Muscle layer of colon (tissue), 2 donors: ENCODE measurements around the gene ALG5.

Source experiments
- H3K27ac ChIP-seq: one replicate; pipeline ENCODE4 v1.7.0; 2013; ENCODE audit warnings: low read depth, mild to moderate bottlenecking, low read length, moderate library complexity
- H3K27me3 ChIP-seq, 2 donors: one replicate each; pipeline ENCODE4 v1.7.0; 2013; ENCODE audit warnings: low read length in 2 of 2, mild to moderate bottlenecking in 2 of 2; ENCODE audit not compliant: insufficient read depth in 2 of 2, control insufficient read depth in 1 of 2
- H3K36me3 ChIP-seq: one replicate; pipeline ENCODE4 v1.7.0; 2013; ENCODE audit warnings: mild to moderate bottlenecking, low read length; ENCODE audit not compliant: insufficient read depth
- H3K4me1 ChIP-seq: one replicate; pipeline ENCODE4 v1.7.0; 2013; ENCODE audit warnings: mild to moderate bottlenecking, low read length; ENCODE audit not compliant: insufficient read depth
- H3K4me3 ChIP-seq, 2 donors: one replicate each; pipeline ENCODE4 v1.7.0; 2013; ENCODE audit warnings: low read length in 2 of 2, low read depth in 1 of 2, mild to moderate bottlenecking in 1 of 2, moderate library complexity in 1 of 2
- H3K9ac ChIP-seq: one replicate; pipeline ENCODE4 v1.7.0; 2013; ENCODE audit warnings: low read length
- H3K9me3 ChIP-seq: one replicate; pipeline ENCODE4 v1.7.0; 2013; ENCODE audit warnings: mild to moderate bottlenecking, low read length
- donor health status: abdominal sarcoma.
- donor health status: Adenocarcinoma of cecum.

The ALG5 gene

DNA sequence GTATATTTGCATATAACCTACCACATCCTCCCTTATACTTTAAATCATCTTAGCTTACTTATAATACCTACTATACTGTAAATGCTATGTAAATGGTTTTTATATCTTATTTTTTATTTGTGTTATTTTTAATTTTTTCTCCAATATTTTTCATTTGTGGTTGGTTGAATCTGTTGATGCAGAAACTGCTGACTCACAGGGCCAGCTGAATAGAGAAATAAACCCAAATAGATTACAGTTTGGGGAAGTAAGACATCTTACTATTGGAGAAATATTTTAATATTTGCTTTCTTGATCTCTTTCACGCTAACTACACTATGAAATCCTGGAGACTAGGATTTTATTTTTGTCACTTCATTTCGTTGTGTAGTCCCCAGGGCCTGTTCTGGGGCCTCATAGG, 86.2 kb downstream of the ALG5 start:
- Histone ChIP-seq H3K27ac (no peak overlapping the region), H3K4me1 (peaks cover 21% of the 10 kb centered on the region), H3K9me3 (no peaks in the 10 kb centered on the region), H3K4me3 (no peak overlapping the region), H3K9ac (no peak overlapping the region), H3K27me3 (no peaks in the 10 kb centered on the region), H3K36me3 (no peaks in the 10 kb centered on the region)

DNA sequence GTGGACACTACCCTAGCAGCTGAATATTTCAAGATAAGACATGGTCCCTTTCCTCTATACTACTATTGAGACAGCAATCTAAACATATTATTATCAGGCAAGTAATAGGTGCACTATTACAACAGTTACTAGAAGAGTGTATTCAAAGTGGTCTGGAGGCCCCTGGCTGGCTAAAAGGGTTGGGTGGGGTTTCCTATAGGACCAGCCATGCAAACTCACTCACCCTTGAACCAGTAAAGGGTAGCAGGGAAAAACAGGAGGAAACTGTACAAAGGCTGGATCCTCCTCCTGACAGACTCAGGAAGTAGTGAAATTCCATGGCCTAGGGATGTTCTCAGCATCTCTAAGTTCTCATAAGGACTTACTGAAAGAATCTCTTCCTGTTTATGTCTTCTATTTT, 86.8 kb downstream of the ALG5 start:
- Histone ChIP-seq H3K27ac (no peak overlapping the region), H3K9ac (no peak overlapping the region), H3K4me1 (peaks cover 15% of the 10 kb centered on the region), H3K4me3 (no peak overlapping the region), H3K36me3 (no peaks in the 10 kb centered on the region), H3K27me3 (no peaks in the 10 kb centered on the region), H3K9me3 (no peaks in the 10 kb centered on the region)

DNA sequence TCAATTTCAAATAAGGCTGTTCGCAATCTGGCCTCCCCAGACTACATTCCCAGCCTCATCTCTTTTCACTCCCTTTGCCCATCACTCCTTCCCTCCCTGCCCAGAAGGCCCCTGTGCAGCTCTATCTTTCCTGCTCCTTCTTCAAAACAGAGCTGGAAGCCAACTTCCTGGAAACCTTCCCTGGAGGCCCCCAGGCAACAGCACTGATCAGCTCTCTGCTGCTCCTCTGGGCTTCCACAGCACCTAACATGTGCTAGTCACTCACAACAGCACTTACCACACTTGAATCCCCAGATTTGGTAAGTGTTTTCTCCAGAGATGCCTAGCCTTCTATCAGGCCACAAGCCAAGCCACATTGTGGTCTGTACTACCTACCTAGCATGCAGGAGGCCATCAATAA, 88.6 kb downstream of the ALG5 start:
- no peaks in the 10 kb centered on the region for H3K36me3 ChIP-seq
- no peak overlapping the region for H3K4me3 ChIP-seq
- H3K4me1 ChIP-seq: peaks cover 5% of the 10 kb centered on the region
- no peaks in the 10 kb centered on the region for H3K27me3 ChIP-seq
- no peak overlapping the region for H3K9ac ChIP-seq
- H3K9me3 ChIP-seq: no peaks in the 10 kb centered on the region
- H3K27ac ChIP-seq: no peak overlapping the region

DNA sequence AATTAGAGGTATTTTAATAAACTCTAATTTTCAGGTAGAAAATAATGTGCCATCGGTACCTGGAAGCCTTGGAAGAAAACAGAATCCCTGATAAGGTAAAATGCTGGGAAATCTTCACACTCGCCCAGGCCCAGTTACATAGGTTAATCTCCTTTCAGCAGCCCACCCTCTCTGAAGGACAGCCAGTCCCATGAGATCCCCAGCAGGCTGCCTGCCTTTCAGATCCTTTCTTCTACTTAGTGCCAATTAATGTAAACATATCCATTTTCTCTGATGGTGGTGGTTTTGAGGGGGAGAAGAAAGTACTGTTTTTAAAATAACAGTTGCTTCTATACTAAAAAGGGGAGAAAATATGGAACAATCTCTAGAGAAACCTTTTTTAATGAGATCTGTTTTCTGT, 91.3 kb downstream of the ALG5 start:
- no peaks in the 10 kb centered on the region for H3K27me3 ChIP-seq
- H3K36me3 ChIP-seq: no peaks in the 10 kb centered on the region
- H3K9ac ChIP-seq: no peak overlapping the region
- no peak overlapping the region for H3K27ac ChIP-seq
- H3K4me1 ChIP-seq: no peaks in the 10 kb centered on the region
- H3K4me3 ChIP-seq: no peak overlapping the region
- H3K9me3 ChIP-seq: no peaks in the 10 kb centered on the region

DNA sequence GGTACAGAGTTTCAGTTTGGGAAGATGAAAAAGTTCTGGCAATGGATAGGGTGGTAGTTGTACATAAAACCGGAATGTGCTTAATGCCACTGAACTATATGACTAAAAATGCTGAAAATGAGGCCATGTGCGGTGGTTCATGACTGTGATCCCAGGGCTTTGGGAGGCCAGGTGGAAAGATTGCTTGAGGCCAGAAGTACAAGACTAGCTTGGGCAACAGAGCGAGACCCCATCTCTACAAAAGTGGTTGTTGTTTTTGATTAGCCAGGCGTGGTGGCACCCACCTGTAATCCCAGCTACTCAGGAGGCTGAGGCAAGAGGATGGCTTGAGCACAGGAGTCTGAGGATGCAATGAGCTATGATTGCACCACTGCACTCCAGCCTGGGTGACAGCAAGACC, 91.9 kb downstream of the ALG5 start:
- H3K4me1 ChIP-seq: no peaks in the 10 kb centered on the region
- H3K27ac ChIP-seq: no peak overlapping the region
- H3K9me3 ChIP-seq: no peaks in the 10 kb centered on the region
- H3K27me3 ChIP-seq: no peaks in the 10 kb centered on the region
- no peak overlapping the region for H3K4me3 ChIP-seq
- H3K36me3 ChIP-seq: no peaks in the 10 kb centered on the region
- H3K9ac ChIP-seq: no peak overlapping the region

DNA sequence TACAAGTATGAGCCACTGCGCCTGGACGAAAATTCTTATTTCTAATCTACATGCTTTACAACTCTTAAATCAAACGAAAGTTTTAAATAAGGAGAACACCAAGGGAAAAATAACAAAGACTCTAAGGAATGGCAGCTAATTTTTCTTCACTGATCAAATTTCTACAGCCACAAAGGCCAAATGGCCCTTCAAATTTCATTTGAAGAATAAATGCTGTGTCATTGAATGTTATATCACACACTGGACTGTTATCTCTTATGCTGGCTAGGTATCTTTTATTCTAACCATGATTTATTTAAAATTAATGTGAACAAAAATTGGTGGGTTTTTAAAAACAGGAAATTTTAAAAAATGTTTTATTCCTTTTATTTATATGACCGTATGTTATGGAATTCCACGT, 93.2 kb downstream of the ALG5 start:
- Histone ChIP-seq H3K4me1 (no peaks in the 10 kb centered on the region), H3K27me3 (no peaks in the 10 kb centered on the region), H3K36me3 (no peaks in the 10 kb centered on the region), H3K9me3 (no peaks in the 10 kb centered on the region), H3K9ac (no peak overlapping the region), H3K4me3 (no peak overlapping the region), H3K27ac (no peak overlapping the region)

DNA sequence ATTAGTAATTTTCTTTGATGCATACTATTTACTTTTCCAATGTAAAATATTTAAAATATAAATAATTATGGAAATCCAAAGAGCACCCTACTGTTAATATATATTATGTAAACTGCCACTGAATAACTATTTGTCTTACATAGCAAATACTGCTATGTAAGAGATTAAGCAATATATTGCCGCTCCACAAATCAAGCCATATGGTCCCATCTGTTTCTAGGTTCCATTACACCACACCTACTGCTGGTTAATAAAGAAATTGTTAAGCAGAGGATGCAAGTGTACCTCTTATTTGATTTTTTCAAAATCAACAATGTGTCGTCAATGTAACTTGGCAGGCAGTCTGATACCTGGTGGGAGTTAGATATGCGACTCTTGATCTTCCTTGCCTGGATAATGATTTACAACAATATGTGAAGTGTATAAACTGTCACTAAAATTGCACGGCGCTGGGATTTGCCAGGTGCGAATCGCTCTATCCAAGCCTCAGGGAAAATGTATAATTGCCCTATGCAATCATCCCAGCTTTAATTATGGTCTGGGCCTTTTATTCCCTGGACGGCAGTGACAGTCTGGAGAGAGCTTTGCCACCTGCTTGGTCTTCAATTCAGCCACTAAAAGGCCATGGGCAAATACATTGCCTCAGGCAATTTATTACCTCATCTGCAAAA, 95.1 kb downstream of the ALG5 start:
- Histone ChIP-seq H3K36me3 (no peaks in the 10 kb centered on the region), H3K27ac (no peak overlapping the region), H3K4me1 (no peaks in the 10 kb centered on the region), H3K4me3 (no peak overlapping the region), H3K9ac (no peak overlapping the region), H3K9me3 (no peaks in the 10 kb centered on the region), H3K27me3 (no peaks in the 10 kb centered on the region)
